Tongue (tissue), 2 donors: ENCODE data around the gene SLC12A2. TPM values are rescaled to one million over a fixed set of nuclear protein-coding genes. Genes with fewer than 3 reads are reported as not detected.

Experiments used
- DNase-seq: peaks from one replicate; pipeline ENCODE4 v3.0.0-alpha.2; 2015
- total RNA-seq: library from RNA; depleted of rRNA; stranded (reverse); fragments of >200 nt; gene quantifications from one replicate; pipeline ENCODE4 v1.2.3, GENCODE V29; 2014

Gene SLC12A2
- total RNA-seq, 1 donor from 2014 or later, result 108 TPM

DNA sequence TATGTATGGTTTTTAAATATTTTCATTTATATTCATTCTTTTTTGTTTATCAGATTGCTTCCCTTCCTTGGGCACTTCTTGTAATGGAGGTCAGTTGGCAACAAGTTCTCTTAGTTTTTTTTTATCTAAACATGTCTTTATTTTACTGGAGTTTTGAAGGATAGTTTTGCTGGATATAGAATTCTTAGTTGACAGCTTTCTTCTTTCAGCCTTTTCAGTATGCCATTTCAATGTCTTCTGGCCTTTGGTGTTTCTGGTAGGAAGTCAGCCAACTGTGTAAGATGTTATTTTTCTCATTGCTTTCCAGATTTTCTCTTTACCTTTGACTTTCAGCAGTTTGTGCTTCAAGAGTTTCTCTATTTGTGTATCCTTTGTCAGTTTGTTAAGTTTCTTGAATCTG lies 14.2 kb downstream of the SLC12A2 start:
- no peak for DNase-seq

DNA sequence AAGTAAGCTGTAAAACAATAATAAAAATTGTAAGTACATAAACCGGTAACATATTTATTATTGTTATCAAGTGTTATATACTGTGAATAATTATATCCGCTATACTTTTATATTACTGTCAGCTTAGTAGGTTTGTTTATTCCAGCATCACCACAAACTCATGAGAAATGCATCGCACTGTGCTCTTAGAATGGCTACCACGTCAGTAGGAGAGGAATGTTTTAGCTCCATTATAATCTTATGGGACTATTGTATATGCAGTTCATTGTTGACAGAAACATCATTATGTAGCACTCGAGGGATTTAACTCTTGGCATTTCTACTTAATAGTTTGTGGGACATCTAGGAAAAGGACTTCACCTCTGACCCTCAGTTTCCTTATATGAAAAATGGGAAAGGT lies 16.4 kb downstream of the SLC12A2 start:
- no peak for DNase-seq

DNA sequence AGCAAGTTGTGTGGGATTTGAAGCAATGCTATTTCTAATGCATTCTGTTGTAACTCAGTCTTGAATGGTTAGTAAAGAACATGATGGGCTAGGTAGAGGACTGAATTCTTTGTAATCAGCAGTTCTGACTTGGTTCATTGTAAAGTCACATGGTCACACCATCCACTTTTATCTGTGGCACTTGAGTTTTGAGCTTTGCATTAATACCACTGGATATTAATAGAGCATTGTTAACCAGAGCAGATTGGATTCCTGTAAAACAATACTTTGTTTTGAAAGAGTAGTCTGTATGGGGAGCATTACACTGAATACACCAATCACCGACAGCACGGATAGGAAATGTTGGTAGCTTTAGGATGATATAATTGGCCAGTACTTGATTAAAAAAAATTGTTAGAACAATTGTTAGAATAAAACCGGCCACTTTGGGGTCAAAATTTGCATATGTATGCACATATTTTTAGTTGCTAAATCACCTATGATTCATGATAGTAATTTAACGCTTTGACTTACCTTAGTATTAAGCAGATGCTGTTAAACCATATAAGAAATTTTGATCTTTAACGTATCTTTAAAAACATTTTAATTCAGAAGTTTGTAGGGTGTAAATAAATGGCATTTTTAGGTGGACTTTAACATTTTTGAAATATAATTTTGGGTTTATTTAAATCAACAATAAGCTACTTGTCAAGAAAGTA lies 17.4 kb downstream of the SLC12A2 start:
- peak; percentile 7 for DNase-seq

DNA sequence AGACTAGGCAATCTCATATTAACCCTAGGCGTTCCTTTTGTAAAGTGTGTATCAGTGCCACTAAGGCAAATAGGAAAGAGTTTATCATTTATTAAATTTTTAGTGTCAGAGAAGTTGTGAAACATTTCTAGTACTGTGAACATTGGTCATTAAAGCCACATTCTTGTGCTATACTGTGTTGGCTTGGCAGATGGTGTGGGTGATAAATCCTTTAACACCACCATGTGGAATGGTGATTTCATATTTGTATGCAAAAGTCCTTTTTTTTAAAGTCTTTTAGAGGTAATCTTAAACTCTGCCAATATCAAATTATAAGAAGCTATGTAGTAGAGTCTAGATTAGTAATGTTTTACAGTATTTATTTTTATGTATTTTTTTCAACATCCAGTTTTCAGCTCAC lies 18.1 kb downstream of the SLC12A2 start:
- no peak for DNase-seq

DNA sequence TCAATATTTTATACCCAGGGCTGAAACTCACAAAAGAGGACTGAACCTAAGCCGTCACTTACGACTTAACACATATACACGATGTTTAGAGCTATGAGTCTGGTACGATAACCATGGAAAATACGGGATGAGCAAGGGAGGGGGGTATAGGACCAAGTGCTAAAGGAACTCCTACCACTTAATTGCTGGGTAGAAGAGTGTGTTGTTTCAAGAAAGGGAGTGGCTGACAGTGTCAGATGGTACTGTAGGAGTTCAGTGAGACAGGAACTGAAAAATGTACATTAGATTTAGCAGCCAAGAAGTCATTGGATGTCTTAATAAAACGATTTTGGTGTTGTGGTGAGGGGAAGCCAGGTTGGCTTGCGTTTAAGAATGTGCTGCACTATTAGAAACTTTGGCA lies 21.6 kb downstream of the SLC12A2 start:
- DNase-seq, result no peak

DNA sequence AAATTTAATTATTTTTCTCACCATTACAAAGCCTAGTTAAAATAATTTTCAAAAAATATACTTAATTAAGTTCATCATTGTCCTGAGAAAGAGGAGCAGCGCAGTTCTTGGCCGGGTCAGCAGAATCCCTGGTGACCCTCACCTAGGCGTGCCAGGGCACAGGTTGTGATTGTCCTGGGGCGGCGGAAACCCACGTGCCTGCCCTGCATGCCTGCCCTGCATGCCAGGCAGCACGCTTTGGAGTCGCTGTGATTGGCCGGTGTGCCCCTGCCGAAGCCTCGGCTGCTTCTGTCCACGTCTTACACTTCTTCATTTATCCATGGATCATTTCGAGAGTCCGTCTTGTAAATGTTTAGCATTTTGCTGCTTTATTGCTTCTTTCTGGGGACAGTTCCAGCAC lies 25.6 kb downstream of the SLC12A2 start:
- no peak for DNase-seq

DNA sequence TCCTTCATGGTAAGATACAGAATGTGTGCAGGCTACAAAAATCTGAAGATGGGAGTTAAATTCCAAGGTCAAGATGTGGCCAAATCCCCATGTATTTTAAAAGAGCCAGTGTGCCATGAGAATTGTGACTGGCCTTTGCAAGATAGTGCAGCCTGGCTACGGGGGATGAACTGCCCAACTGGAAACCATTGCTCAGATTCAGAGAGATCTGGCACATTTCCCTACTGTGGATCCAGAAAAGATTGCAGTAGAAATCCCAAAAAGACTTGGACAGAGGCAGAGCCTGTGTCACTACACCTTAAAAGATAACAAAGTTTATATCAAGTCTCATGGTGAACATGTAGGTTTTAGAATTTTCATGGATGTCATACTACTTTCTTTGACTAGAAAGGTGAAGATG lies 26.2 kb downstream of the SLC12A2 start:
- no peak for DNase-seq

DNA sequence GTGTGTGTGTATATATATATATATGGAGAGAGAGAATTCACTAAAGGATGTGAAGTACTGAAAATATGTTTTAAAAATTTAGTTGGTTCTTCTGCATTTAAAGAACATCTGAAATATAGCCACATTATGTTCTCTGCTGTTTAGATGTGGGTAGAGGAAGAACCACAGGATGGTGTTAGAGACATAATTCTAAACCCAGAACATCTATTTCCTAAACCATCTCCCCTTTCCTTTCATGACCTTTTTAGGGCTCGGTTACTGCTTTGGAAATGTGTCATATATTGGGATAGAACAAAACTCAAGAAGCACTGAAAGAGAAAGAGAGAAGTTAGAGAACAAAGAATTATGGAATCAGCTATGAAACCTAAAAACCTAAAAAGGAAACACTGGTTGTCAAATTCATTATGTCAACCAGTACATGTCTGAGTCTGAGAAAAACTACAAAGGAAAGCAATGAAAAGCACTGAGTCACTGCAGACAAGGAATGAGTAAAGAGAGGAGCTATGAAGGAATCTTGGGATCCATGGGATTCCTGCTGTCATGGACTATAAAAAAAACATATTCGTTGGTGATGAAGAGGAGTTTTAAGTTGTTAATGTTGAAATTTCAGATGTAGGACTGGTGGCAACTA lies 28.4 kb downstream of the SLC12A2 start:
- no peak for DNase-seq

DNA sequence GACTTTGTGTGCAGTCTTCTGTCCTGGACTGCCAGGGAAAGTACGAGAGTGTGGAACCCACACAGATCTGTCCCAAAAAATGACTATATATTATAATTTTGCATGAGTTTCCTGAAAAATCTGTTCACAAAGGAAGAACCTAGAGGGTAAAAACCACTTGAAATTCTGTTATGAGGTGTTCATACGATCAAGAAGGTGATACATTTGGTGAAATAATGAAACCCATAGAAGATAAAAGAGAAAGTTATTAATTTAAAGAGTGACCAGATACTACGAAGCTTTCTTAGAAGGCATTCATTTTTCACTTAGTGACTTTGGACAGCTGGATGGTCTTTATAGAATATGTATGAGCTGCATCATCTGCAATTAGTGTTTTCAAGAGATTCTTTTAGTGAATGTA lies 32.9 kb downstream of the SLC12A2 start:
- no peak for DNase-seq

DNA sequence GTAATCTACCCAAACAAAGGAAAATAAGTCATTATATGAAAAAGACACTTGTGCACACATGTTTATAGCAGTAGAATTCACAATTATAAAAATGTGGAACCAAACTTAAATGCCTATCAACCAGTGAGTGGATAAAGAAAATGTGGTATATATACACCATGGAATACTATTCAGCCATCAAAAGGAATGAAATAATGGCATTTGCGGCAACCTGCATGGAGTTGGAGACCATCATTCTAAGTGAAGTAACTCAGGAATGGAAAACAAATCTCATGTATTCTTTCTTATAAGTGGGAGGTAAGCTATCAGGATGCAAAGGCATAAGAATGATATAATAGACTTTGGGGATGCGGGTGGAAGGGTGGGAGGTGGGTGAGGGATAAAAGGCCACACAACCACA lies 34.6 kb downstream of the SLC12A2 start:
- no peak for DNase-seq

DNA sequence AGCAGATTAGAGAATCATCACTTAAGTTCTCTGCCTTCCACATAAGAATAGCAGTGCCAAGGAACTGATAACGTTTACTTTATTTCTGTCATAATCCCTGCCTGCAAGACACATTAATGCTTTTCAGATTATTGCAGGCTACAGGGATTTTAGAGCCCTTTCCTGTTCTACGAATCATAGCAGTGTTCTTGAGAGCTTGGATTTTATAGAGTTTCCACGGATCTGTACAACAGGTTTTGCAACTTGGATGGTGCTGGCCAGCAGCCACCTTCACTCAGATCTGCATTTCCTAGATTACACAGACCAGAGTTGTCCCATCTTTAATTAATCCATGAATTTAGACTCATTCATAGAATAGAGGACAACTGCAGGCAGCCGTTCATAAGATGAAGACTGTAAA lies 38.1 kb downstream of the SLC12A2 start:
- peak; percentile 9 for DNase-seq

DNA sequence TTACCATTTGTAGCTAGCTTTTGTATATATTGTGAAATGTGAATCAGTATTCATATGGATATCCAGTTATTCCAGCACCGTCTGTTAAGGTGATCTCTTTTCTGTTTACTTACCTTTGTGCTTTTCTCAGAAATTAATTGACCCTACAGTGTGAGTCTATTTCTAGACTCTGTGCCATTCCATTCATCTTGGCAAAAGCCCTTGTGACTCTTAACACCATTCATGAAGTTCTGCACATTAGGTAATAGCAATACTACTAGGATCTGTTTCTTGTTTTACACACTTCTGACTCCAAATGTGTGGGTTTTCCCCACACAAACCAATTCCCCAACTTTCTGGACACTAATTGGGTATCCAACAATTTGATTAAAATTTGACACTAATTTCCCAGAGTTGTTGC lies 40.4 kb downstream of the SLC12A2 start:
- no peak for DNase-seq

DNA sequence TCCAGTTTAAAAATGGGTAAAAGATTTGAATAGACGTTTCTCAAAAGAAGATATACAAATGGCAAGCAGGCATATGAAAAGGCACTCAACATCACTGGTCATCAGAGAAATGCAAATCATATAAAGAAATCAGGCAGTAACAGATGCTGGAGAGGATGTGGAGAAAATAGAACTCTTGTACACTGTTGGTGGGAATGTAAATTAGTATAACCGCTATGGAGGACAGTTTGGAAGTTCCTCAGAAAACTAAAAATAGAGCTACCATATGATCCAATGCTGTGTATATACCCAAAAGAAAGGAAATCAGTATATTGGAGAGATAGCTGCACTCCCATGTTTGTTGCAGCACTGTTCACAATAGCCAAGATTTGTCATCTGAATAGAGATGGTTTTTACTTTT lies 42.7 kb downstream of the SLC12A2 start:
- DNase-seq, result no peak

DNA sequence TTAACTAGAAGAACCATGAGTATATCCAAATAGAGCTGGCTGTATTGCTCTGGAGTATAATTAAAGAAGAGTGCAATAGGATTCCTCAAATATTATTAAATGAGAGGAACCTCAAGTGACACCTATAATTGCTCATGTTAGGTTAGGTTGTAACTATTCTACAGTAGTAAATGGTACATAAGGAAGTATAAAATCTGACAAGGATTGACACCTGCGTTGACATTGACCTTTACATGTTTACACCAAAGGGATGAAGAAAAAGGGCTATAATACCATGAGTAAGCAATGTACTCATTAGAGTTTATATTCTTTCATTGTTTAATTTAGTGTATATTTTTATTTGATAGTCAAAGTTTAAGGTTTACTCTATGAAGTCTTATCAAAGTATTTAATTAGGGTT lies 48.9 kb downstream of the SLC12A2 start:
- no peak for DNase-seq

DNA sequence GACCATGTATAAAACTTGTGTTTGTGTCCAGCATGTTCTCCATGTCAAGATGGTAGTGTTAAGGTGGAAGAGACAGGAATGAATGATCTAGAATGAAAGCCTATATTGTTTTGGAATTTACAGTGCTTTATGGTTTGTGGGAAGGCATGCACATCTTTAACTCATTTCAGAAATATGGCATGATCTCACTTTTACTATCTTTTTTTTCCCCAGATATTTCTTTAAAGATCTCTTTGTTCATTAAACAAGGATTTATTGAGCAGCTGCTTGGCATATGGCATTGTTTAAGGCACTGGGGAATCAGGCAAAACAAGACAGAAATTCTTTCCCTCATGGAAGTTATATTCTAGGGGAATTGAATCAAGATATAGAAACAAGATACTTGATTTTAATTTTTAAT lies 51.7 kb downstream of the SLC12A2 start:
- no peak for DNase-seq

DNA sequence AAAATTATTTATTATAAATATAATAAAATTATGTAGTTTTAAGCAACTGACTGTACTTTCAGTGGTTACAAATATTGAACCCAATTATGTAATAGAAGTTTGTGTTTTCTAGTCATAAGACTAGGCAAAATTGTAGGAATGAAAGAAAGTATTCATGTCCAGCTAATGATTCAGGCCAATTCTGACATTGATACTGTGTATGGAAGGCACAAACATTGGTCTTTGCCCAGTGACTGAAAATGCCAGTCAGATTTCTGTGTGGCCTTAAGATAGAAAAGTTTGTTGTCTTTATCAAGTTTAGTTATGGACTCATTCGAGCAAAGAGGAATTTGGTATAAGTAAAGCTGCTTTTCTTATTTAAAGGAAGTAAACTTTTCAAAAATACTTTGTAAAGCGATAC lies 60.3 kb downstream of the SLC12A2 start:
- DNase-seq, result no peak

DNA sequence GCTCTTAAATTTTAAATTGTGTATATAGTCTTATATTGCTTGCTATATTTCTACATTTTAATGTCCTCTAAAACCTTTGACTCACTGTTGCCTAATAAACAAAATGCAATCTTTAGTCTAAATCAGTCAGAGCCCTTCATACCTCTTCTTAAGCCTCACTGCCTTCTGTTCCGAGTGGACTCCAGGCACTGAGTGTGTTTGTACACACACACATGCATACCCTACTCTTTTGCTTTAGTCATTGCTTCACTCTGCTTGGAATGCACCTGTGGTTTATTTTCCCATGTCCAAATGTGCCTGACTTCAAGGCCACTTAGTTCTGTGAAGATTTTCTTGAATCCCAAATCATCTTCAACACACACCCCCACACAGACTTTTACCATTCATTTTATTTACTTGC lies 60.9 kb downstream of the SLC12A2 start:
- no peak for DNase-seq

DNA sequence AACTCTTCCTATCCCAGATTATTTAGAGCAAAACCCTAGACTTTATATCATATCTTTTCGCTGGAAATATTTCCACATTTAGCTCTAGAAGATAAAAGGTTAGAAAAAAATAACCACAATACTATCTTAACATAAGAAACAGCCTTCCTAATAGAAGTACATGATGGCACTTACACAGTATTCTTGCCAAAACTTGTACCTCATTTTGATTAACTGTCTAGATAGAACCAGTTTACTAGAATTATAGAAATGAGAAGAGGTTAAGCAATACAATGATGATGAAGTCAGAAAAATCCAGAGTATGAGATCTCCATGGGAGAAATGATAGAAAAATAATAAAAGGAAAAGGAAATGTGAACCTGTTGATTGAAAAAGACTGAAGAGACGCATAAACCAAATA lies 63.1 kb downstream of the SLC12A2 start:
- no peak for DNase-seq

DNA sequence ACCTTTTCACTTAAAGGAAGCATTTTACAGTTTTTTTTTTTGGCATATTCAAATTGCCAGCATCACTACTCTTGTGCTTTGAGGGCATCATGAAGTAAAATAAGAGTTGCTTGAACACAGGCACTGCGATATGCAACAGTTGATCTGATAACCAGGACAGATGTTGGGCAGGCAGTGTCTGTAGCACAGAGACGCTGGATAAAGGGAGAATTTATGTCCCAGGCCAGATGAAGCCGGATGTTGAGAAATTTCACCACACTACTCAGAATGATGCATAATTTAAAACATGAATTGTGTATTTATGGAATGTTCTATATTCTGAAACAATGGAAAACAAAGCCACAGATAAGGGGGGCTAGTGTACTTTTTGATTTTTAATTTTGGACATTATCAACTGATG lies 71.4 kb downstream of the SLC12A2 start:
- no peak for DNase-seq

DNA sequence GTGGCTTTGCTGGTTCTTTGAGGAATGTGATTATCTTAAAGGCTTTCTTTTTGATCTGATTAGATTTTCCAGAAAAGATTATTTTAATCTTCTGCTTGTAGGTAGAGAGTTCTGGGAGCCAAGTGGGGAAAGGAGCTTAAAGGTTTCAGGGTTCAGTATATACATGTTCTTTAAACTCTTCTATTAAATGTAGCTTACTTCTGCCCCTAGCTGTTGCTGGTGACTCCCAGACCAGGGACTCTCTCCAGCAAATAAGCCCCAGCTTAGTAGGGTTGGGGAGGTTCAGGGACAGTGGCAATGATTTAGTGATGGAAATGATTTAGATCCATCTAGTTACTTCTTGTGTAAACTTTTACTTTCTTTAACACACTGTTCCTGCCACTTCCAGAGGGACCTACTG lies 72.2 kb downstream of the SLC12A2 start:
- DNase-seq, result no peak

DNA sequence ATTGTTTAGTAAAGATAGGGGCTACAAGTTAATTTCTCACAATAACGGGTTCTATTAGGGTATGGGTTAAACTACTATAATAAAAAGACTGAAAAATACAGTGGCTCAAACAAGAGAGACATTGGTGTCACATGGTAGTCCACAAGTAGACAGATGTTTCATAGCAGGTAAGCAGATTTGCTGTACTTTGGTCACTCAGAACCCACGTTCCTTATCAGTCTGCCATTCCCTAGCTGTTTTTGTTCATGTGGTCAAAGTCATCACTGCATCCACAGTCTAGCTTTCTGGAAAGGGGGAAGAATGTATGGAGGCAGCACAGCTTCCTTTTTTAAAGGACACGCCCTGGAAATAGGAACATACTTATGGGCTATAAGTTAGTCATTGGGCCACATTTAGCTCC lies 73.0 kb downstream of the SLC12A2 start:
- no peak for DNase-seq

DNA sequence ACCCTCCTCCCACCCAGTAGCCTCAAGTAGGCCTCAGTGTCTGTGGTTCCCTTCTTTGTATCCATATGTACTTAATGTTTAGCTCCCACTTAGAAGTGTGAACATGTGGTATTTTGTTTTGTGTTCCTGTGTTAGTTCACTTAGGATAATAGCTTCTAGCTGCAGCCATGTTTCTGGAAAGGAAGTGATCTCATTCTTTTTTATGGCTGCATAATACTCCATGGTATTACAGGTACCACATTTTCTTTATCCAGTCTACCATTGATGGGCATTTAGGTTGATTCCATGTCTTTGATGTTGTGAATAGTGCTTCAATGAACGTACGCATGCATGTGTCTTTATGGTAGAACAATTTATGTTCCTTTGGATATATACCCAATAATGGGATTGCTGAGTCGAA lies 74.8 kb downstream of the SLC12A2 start:
- no peak for DNase-seq

DNA sequence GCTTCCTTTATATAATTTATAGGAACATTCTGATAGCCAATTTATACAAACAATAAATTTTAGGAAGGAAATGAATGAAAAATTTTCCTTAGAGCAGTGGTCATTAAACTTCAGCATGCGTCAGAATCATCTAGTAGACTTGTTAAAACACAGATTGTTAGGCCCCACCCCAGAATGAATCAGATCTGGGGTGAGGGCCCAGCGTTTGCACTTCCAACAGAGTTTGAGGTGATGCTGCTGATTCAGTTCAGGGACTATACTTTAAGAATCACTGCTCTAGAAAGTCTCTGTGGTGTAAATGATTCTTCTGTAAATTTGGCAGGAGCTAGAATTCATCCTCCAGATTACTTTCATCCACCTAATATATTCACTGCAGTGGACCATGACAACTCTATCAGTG lies 80.4 kb downstream of the SLC12A2 start:
- no peak for DNase-seq

DNA sequence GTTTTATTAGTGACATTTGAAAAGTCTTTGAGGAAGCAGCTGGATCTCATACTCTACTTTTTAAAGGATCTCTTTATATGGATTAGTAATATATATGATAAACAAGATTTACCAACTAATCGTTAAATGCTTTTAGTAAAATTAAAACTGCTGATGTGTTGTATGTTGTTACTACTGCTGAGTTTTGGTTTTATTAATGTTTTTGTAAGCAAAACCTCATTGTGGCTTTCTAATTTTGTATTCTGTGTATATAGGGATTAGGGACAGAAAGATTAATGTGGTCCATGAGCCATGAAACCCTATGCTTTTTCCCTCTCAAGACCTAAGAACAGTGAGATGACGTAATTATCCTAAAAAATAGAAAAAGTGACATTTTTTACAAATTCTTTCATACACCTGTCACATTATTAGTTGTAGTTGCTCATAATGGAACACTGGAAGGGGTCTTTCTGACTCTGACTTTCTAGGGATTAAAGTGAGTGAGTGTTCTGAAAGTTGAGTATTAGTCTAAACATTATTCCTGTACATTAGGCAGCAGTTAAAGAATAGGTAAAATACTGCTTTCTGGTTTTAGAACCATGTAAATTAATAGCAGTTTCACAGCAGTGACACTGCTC lies 85.9 kb downstream of the SLC12A2 start:
- DNase-seq, result no peak
